Lower lobe of right lung (tissue), 2 donors: Measurements from ENCODE around the gene TRAF5. TPM values are rescaled to one million over a fixed set of nuclear protein-coding genes. Genes with fewer than 3 reads are reported as not detected.

Source experiments
- ATAC-seq, 2 donors: fragments of 200-7000 bp; cut with Tn5 transposase; one replicate each; pipeline ENCODE4 v1.9.1; 2020 to 2022; ENCODE audit warnings: mild to moderate bottlenecking in 2 of 2, moderate library complexity in 2 of 2
- DNase-seq: peaks from one replicate; pipeline ENCODE4 v3.0.0-alpha.2; 2020
- H3K27ac ChIP-seq: fragments of 200-600 bp; one replicate; pipeline ENCODE4 v1.8.0; 2022
- H3K27me3 ChIP-seq: fragments of 200-600 bp; one replicate; pipeline ENCODE4 v1.8.0; 2022; ENCODE audit warnings: low read depth
- H3K36me3 ChIP-seq: fragments of 200-600 bp; one replicate; pipeline ENCODE4 v1.8.0; 2022; ENCODE audit warnings: mild to moderate bottlenecking
- H3K4me1 ChIP-seq: fragments of 200-600 bp; one replicate; pipeline ENCODE4 v1.8.0; 2022
- H3K4me3 ChIP-seq: fragments of 200-600 bp; one replicate; pipeline ENCODE4 v1.8.0; 2022; ENCODE audit warnings: mild to moderate bottlenecking
- H3K9me3 ChIP-seq: fragments of 200-600 bp; one replicate; pipeline ENCODE4 v1.8.0; 2022
- intact Hi-C: fragments of 100-400 bp; cut with DNase I; formaldehyde crosslinking; loops from one replicate; pipeline ENCODE4 v1.11.0; 2022
- total RNA-seq: library from RNA; stranded (reverse); fragmentation: NEBNext Ultra II Directional; extraction: Animal tissue kit (Norgen Biotek cat#: 25700); gene quantifications from one replicate; pipeline ENCODE4 v1.2.1, GENCODE V29; 2021
- TF ChIP-seq, protein P1 (sequence below): fragments of 200-600 bp; IDR thresholded peaks from one replicate; pipeline ENCODE4 v1.8.0; 2022; ENCODE audit warnings: antibody characterized with exemption, mild to moderate bottlenecking
- donor health status: DM: no; HTN: yes; CAD: no; lungs with severe emphysema.

TRAF5 gene
- total RNA-seq, 1 donor from 2014 or later: 8.8 TPM

DNA sequence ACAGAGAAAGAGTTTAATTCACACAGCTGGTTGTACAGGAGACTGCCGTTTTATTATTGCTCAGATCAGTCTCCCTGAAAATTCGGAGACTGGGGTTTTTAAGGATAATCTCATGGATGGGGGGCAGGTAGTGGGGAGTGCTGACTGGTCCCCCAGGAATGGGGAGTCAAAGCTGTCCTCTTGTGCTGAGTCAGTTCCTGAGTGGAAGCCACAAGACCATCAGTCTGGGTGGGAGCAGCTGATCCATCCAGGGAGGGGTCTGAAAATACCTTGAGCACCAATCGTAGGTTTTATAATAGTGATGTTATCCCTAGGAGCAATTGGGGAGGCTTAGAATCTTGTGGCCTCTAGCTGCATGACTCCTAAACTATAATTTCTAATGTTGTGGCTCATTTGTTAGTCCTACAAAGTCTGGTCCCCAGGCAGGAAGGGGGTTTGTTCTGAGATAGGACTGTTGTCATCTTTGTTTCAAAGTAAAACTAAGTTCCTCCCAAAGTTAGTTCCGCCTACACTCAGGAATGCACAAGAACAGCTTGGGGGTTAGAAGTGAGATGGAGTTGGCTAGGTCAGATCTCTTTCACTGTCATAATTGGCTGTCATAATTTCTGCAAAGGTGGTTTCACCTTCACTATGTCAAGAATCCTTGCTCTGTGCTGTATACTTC is 50.3 kb downstream of the TRAF5 start:
- H3K27ac ChIP-seq: no peak overlapping the region
- ATAC-seq (no peak), DNase-seq (no peak)
- no peaks in the 10 kb centered on the region for H3K4me1 ChIP-seq
- intact Hi-C loops: no loop called here
- TF ChIP-seq, protein P1, sequence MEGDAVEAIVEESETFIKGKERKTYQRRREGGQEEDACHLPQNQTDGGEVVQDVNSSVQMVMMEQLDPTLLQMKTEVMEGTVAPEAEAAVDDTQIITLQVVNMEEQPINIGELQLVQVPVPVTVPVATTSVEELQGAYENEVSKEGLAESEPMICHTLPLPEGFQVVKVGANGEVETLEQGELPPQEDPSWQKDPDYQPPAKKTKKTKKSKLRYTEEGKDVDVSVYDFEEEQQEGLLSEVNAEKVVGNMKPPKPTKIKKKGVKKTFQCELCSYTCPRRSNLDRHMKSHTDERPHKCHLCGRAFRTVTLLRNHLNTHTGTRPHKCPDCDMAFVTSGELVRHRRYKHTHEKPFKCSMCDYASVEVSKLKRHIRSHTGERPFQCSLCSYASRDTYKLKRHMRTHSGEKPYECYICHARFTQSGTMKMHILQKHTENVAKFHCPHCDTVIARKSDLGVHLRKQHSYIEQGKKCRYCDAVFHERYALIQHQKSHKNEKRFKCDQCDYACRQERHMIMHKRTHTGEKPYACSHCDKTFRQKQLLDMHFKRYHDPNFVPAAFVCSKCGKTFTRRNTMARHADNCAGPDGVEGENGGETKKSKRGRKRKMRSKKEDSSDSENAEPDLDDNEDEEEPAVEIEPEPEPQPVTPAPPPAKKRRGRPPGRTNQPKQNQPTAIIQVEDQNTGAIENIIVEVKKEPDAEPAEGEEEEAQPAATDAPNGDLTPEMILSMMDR: no peak
- peaks cover 4% of the 10 kb centered on the region for H3K36me3 ChIP-seq
- H3K9me3 ChIP-seq: no peaks in the 10 kb centered on the region
- no peak overlapping the region for H3K4me3 ChIP-seq
- H3K27me3 ChIP-seq: no peaks in the 10 kb centered on the region

DNA sequence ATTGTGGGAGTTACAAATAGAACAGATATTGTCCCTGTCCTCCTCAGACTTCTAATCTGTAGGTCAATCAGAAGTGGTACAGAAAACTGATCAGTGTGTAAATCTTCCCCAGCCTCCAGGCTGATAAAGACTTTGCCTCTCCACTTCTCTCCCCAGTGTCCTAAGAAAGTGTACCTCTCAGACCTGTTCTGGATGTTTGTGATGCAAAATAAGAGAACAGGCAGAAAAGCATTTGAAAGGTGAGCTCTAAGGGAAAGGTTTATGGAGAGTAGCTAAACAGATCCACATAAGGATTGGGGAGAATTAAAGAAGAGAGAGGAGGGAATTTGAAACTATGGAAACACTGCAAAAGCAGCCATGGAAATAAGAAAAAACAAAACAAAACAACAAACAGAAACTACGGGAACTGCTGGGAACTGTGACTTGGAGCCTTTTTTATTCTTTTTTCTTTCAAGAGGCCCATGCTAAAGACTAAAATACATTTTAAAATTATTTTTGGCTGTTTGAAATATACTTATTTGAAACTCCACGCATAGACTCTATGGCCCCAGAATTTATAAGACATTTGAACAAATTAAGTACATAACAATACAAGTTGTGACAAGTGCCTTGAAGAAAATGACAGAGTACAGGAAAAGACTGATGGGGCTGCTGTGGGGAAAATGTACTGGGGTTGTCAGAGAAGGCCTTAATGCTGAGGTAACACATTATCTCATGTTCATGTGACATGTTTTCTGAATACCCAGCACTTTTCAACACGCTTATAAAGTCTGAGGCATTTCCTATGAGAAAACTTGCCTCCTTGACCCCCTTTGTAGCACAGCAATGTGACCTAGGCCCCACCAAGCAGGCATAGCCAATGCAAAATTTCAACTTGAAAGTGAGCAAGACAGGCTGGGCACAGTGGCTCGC is 51.2 kb downstream of the TRAF5 start:
- H3K27me3 ChIP-seq: no peaks in the 10 kb centered on the region
- no peak overlapping the region for H3K4me3 ChIP-seq
- intact Hi-C loops: no loop called here
- peak overlapping the region; percentile 4 for H3K27ac ChIP-seq
- no peak for DNase-seq
- no peaks in the 10 kb centered on the region for H3K9me3 ChIP-seq
- ATAC-seq: no peak
- no peaks in the 10 kb centered on the region for H3K36me3 ChIP-seq
- TF ChIP-seq, protein P1: no peak
- no peaks in the 10 kb centered on the region for H3K4me1 ChIP-seq

DNA sequence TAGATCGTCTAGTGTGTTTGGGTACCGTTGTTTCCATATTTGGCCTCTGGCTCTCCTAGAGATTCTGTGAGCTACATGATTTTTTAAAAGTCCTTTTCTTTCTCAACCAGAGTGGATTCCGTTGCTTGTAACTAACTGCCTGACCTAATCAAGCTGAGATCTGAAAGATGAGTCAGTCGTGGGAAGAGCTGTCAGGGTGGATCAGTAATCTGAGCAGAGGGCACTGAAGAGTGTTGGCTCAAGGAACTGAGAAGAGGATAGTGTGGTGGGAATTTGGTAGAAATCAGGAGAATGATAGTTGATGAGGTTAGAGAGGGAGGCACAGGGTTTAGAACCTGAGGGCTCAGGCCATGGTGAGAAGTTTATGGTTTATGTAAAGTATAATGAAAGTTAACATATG is 52.2 kb downstream of the TRAF5 start:
- H3K4me1 ChIP-seq: peaks cover 9% of the 10 kb centered on the region
- TF ChIP-seq, protein P1: no peak
- H3K27me3 ChIP-seq: no peaks in the 10 kb centered on the region
- no peaks in the 10 kb centered on the region for H3K36me3 ChIP-seq
- intact Hi-C loops: no loop called here
- no peak overlapping the region for H3K27ac ChIP-seq
- H3K4me3 ChIP-seq: no peak overlapping the region
- DNase-seq (no peak), ATAC-seq (no peak)
- H3K9me3 ChIP-seq: no peaks in the 10 kb centered on the region

DNA sequence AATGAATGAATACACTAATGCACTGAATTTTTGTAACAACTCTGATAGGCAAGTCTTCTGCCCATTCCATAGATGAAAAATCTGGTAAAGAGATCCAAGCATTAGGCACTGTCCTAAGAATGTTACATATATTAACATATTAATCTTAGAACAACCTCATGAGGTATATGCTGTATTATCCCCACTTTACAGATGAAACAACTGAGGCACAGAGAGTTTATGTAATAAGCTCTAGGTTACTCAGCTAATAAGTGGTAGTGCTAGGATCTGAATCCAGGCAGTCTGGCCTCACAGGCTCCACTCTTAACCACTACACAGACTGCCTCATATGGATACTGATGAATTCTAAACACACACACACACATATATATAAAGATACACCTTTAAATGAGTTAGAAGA is 52.8 kb downstream of the TRAF5 start:
- TF ChIP-seq, protein P1: no peak
- intact Hi-C loops: no loop called here
- Histone ChIP-seq H3K36me3 (no peaks in the 10 kb centered on the region), H3K27me3 (no peaks in the 10 kb centered on the region), H3K9me3 (no peaks in the 10 kb centered on the region), H3K4me3 (no peak overlapping the region), H3K4me1 (peaks cover 9% of the 10 kb centered on the region), H3K27ac (no peak overlapping the region)
- DNase-seq (no peak), ATAC-seq (no peak)

DNA sequence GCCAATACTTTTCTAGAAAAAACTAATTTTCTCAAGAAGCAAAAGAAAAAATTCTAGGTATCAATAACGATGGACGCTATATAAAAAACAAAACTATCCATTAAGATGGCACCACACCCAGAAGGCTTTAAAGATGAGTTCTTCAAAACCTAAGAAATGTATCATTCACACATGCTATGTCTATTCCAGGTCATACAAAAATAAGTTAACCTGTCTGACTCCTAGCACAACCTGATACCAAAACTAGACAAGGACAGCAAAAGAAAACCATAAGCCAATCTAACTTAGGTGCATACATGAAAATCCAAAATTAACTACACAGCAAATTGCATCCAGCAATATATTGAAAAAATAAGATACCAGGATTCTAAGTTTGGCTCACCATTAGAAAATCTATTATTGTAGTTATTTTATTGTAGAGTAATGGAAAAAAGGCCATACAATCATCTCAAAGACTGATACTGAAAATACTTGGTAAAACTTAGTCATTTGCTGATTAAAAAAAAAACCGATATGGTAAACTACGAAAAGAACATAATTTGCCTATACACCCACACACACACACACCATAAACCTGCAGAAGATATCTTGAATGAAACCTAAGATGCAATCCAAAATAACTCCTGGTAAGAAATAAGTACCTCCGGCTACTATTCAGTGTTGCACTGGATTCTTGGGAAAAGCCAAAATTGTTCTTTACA is 55.0 kb downstream of the TRAF5 start:
- Histone ChIP-seq H3K27me3 (no peaks in the 10 kb centered on the region), H3K9me3 (no peaks in the 10 kb centered on the region), H3K4me3 (peak overlapping the region; percentile 66), H3K4me1 (peaks cover 9% of the 10 kb centered on the region), H3K36me3 (no peaks in the 10 kb centered on the region), H3K27ac (no peak overlapping the region)
- ATAC-seq: no peak
- TF ChIP-seq, protein P1: no peak
- DNase-seq: no peak
- intact Hi-C loops: no loop called here
